ENCODE data around the gene MCC.

GRCh38 chr5:113508756-113509155, 20.5 kb upstream of the MCC start:
- no peak for TF ChIP-seq CTCF (conservative IDR thresholded peaks at IDR 0.05 in 1 of 2, IDR thresholded peaks at IDR 0.05 in 1 of 2; ENCODE audit: extremely low read depth in 1 of 2, insufficient read depth in 1 of 2, low read depth in 1 of 2, low read length in 2 of 2)
- no peak for TF ChIP-seq EZH2 (IDR thresholded peaks at IDR 0.05; ENCODE audit: borderline replicate concordance, low read length)
